Fibroblast of skin of right quadriceps (primary cell): ENCODE data around the gene APC2.
A peak's percentile ranks its signal among the peaks of the same experiment; 100 is the strongest.

Experiments used
- DNase-seq: peaks from one replicate; pipeline ENCODE4 v3.0.0-alpha.2; 2013

Gene APC2

GRCh38 chr19:1482361-1483130 lies 32.6 kb downstream of the APC2 start:
- DNase-seq: no peak

- no peak for DNase-seq
Observed at GRCh38 chr19:1483131-1483978, 33.4 kb downstream of the APC2 start.

- no peak for DNase-seq
Observed at GRCh38 chr19:1483979-1484428, 34.1 kb downstream of the APC2 start.

GRCh38 chr19:1486720-1487575 lies 37.0 kb downstream of the APC2 start:
- DNase-seq: no peak

- no peak for DNase-seq
Observed at GRCh38 chr19:1487576-1488281, 37.8 kb downstream of the APC2 start.

GRCh38 chr19:1488282-1488601 lies 38.3 kb downstream of the APC2 start:
- DNase-seq: no peak

- DNase-seq: no peak
Observed at GRCh38 chr19:1489463-1490310, 39.8 kb downstream of the APC2 start.

GRCh38 chr19:1490311-1491113 lies 40.6 kb downstream of the APC2 start, which contains the start of gene PCSK4:
TSS of gene PCSK4 (minus strand) at chr19:1490350. CDS start at chr19:1490346, 4 bp downstream.
- peak; percentile 99 for DNase-seq

GRCh38 chr19:1491114-1491848 lies 41.4 kb downstream of the APC2 start, which contains the start of gene REEP6:
TSS of gene REEP6 (plus strand) at chr19:1491181. CDS start at chr19:1491270, 89 bp downstream.
- no peak for DNase-seq

- no peak for DNase-seq
Observed at GRCh38 chr19:1491849-1492170, 41.9 kb downstream of the APC2 start.

- DNase-seq: no peak
Observed at GRCh38 chr19:1492474-1493006, 42.6 kb downstream of the APC2 start.

- DNase-seq: no peak
Observed at GRCh38 chr19:1494115-1494815, 44.3 kb downstream of the APC2 start.

GRCh38 chr19:1495051-1495798 lies 45.3 kb downstream of the APC2 start:
- no peak for DNase-seq

GRCh38 chr19:1495799-1496713 lies 46.1 kb downstream of the APC2 start:
- DNase-seq: no peak

- no peak for DNase-seq
Observed at GRCh38 chr19:1496714-1497577, 47.0 kb downstream of the APC2 start.
